GM12875 (cell line): ENCODE measurements around the gene CTDSP1.

Source experiments
- H3K4me3 ChIP-seq: one replicate; pipeline ENCODE4 v1.5.1; 2011; ENCODE audit warnings: low read depth, low read length, control low read depth
- CTCF ChIP-seq: IDR thresholded peaks from 2 replicates; pipeline ENCODE4 v1.5.1; 2011; ENCODE audit warnings: low read depth, mild to moderate bottlenecking, control low read depth, inconsistent platforms, low read length, moderate library complexity, borderline replicate concordance; ENCODE audit not compliant: insufficient read depth

The CTDSP1 gene

GRCh38 chr2:218418717-218419458 is 19.2 kb downstream of the CTDSP1 start, which contains the start of gene VIL1:
Gene VIL1 (plus strand): TSS chr2:218419123. CDS start chr2:218423779, 4,656 bp downstream.
- TF ChIP-seq CTCF: no peak
- H3K4me3 ChIP-seq: no peak within 1 kb of the TSS

- no peak overlapping the region for H3K4me3 ChIP-seq
- no peak for TF ChIP-seq CTCF
These were observed 20.1 kb downstream of the CTDSP1 start for GRCh38 chr2:218419630-218420216.

- no peak overlapping the region for H3K4me3 ChIP-seq
- TF ChIP-seq CTCF: no peak
These were observed 21.4 kb downstream of the CTDSP1 start for GRCh38 chr2:218421027-218421426.

GRCh38 chr2:218422403-218423086 is 22.9 kb downstream of the CTDSP1 start:
- no peak for TF ChIP-seq CTCF
- no peak overlapping the region for H3K4me3 ChIP-seq

GRCh38 chr2:218423584-218423983 is 23.9 kb downstream of the CTDSP1 start:
- TF ChIP-seq CTCF: no peak
- H3K4me3 ChIP-seq: no peak overlapping the region

- no peak overlapping the region for H3K4me3 ChIP-seq
- TF ChIP-seq CTCF: no peak
These were observed 25.9 kb downstream of the CTDSP1 start for GRCh38 chr2:218425531-218425930.
